GM18951 (cell line): ENCODE data around the gene SLC45A2.
A peak's percentile ranks its signal among the peaks of the same experiment; 100 is the strongest.
"Not testable (repeated sequence)": the region's sequence is repeated elsewhere in the genome, so short reads cannot be mapped to it uniquely, and the experiment has no call there.

Experiments
- POLR2A ChIP-seq: IDR thresholded peaks from 4 replicates; pipeline ENCODE4 v1.6.1; 2011; ENCODE audit warnings: mild to moderate bottlenecking; ENCODE audit not compliant: insufficient read length, insufficient read depth; ENCODE audit errors: extremely low read depth
- in situ Hi-C: fragments of 300-500 bp; cut with MboI; formaldehyde crosslinking; loops from one replicate; pipeline ENCODE4 v1.12.0; 2022; ENCODE audit warnings: low sequenced_read_pairs, mixed read lengths, inconsistent platforms; ENCODE audit not compliant: unreplicated experiment

Gene SLC45A2

GRCh38 chr5:34015120-34015822 is 30.8 kb upstream of the SLC45A2 start:
- in situ Hi-C loops = no loop called here
- no peak for TF ChIP-seq POLR2A

GRCh38 chr5:34014626-34015025 is 30.1 kb upstream of the SLC45A2 start:
- in situ Hi-C loops = no loop called here
- no peak for TF ChIP-seq POLR2A

- in situ Hi-C loops = no loop called here
Measured at GRCh38 chr5:34013547-34013946, 29.1 kb upstream of the SLC45A2 start.

GRCh38 chr5:34012791-34013190 is 28.3 kb upstream of the SLC45A2 start:
- in situ Hi-C loops = no loop called here
- no peak for TF ChIP-seq POLR2A

More at GRCh38 chr5:34013547-34013946, 29.1 kb upstream of the SLC45A2 start:
- TF ChIP-seq POLR2A = no peak

GRCh38 chr5:34011536-34011935 is 27.0 kb upstream of the SLC45A2 start:
- in situ Hi-C loops = no loop called here
- no peak for TF ChIP-seq POLR2A

- in situ Hi-C loops = not testable (repeated sequence)
Measured at GRCh38 chr5:34010146-34010545, 25.7 kb upstream of the SLC45A2 start.

- TF ChIP-seq POLR2A = no peak
- in situ Hi-C loops = no loop called here
Measured at GRCh38 chr5:34009610-34010009, 25.1 kb upstream of the SLC45A2 start.

- in situ Hi-C loops = no loop called here
- no peak for TF ChIP-seq POLR2A
Measured at GRCh38 chr5:34008802-34009201, 24.3 kb upstream of the SLC45A2 start.

GRCh38 chr5:34007621-34008600 is 23.4 kb upstream of the SLC45A2 start, which contains the start of gene AMACR:
AMACR (minus strand) TSS chr5:34008050; CDS start chr5:34008019, 31 bp downstream.
- TF ChIP-seq POLR2A = peak; percentile 99
- in situ Hi-C loops = no loop called here

- TF ChIP-seq POLR2A = no peak
- in situ Hi-C loops = no loop called here
Measured at GRCh38 chr5:34007201-34007620, 22.7 kb upstream of the SLC45A2 start.

- no peak for TF ChIP-seq POLR2A
- in situ Hi-C loops = no loop called here
Measured at GRCh38 chr5:34005681-34006080, 21.2 kb upstream of the SLC45A2 start.

- in situ Hi-C loops = no loop called here
- TF ChIP-seq POLR2A = no peak
Measured at GRCh38 chr5:34005211-34005610, 20.7 kb upstream of the SLC45A2 start.

- TF ChIP-seq POLR2A = no peak
- in situ Hi-C loops = no loop called here
Measured at GRCh38 chr5:34003941-34004340, 19.4 kb upstream of the SLC45A2 start.
